OCI-M2 (cell line): ENCODE results near the gene NRIP3.
"Not testable (repeated sequence)": the region's sequence is repeated elsewhere in the genome, so short reads cannot be mapped to it uniquely, and the experiment has no call there.

ENCODE experiments used
- DNase-seq: peaks from one replicate; lab custom pipeline; 2025; ENCODE audit not compliant: unreplicated experiment; lab: John Stamatoyannopoulos, UW

The NRIP3 gene

DNA sequence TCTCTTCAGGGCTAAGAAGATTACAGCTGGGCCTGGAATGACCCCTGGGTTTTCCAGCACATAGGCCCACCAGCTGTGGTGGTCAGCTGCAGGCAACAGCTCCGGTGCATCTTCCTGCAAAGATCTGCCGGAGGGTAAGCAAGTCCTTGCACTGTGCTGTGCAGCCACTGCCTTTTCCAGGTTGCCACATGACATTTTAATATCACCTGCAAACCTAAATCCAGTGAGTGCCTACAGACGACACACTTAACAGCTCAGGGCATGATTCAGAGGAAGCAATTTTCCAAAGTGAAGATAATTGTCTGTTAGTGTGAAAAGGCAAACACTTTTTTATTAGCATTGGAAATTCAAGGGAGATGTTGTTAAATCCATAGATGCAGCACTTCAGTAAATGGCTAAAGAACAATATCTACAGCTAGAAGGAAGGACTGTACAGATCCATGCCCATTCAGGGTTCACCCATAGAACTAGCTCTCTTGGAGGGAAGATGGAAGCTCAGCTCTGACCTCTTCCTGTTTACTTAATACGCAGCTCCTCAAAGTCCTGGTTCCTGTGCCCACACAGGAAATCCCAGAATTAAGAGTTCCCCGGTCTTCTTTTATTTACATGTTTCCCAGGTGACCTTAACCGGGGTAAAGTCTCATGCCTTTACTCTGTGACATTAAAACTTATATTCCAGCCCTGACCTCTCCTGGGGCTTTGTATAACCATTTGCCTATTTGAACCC, 13.3 kb upstream of the NRIP3 start:
- no peak for DNase-seq

DNA sequence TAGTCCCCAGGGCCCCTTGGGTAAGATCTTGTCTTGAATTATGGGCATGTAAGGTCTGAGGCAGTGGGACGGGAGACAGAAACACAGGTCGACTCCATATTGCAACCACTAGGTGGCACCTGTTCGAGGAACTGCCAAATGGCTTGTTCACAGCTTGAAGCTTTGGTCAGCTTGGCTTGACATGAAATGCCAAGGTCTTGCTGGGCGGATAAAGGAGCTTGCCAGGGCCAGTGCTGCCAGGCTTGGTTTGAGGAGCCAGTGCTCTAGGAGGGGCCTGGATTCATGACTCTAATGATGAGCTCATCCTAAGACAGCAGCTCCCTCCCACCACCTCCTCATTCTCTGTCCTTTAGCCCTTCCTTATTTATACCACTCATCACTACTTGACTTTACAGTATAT, 11.9 kb upstream of the NRIP3 start:
- no peak for DNase-seq

DNA sequence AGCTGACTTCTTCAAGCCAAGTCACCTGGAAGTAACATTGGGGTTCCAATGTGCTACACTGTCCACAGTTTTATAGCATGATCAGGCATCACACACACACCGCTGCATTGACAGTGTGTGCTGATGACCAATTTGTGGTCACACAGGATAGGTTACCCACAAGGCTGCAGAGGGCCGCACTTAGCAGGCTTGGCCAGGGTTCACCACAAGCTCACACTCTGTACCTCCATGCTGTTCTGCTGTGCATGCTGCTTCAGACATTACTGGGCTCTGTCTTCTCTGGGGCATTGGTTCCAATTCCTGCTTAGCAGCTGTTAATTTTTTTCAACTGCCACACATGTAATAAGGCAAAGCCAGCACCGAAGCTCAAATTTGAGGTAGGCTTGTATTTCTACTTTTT, 11.0 kb upstream of the NRIP3 start:
- no peak for DNase-seq

DNA sequence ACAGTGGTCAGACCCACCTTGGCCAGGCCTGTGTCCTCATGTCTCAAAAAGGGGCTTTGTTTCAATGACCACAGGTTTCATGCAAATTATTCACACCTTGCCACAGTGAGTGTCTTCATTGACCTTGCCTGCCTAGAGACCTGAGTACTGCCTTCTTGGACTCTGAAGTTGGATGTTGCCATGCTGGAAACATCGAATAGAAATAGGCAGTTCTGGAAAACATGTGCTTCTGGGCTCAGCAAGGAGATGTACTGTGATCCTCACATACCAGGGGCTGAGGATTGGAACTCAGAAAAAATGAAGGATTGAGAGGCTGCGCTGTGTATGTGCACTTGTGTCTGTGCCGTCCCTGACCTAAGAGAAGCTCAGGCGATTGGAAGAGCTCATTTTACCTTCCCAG, 9.6 kb upstream of the NRIP3 start:
- DNase-seq, result no peak

DNA sequence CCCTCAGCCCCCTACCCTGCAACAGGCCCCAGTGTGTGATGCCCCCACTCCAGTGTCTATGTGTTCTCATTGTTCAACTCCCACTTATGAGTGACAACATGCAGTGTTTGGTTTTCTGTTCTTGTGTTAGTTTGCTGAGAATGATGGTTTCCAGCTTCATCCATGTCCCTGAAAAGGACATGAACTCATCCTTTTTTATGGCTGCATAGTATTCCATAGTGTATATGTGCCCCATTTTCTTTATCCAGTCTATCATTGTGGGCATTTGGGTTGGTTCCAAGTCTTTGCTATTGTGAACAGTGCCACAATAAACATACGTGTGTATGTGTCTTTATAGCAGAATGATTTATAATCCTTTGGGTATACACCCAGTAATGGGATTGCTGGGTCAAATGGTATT, 5.7 kb upstream of the NRIP3 start:
- not testable (repeated sequence) for DNase-seq

DNA sequence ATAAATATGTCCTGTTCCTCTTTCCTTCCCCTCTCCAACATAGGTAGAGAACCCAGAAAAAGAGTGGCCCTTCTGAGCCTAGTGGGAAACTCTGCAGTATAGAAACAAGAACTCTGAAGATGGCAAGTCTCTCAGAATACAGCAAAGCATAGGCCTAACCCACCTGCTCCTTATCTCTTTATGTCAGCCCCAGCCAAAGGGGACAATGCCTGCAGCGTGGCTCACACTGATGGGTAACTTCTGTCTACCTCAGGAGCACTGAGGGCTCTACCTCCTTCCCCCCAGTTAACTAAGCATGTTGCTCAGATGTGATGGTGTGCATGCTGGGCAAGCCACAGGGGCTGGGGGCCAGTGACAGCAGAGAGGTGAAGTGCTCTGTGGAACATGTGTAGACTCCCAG, 4.9 kb upstream of the NRIP3 start:
- no peak for DNase-seq

DNA sequence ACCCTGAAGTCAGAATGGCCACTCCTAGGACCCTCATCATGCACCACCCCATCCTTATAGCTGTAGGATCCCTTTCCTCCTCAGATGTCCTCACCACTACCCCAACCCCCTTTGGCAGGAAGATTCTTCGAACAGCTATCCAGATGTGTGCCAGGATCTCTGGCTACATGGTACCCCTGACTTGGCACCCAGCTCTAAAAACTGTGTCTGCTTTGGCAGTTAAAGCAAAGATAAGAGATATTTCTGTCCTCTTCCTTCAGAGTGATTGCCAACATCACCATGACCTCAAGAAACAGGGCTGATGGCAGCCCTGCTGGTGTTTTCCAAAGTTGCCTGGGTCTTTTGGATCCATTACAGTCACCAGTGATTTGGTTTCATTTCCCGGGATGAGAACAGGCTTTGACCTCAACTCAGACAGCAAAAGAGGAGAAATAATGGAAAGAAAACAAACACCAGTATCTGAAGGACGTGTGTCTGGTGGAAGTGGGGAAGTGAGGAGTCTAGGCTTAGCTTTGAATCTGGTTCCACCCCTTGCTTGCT, 4.3 kb upstream of the NRIP3 start:
- DNase-seq, result no peak

DNA sequence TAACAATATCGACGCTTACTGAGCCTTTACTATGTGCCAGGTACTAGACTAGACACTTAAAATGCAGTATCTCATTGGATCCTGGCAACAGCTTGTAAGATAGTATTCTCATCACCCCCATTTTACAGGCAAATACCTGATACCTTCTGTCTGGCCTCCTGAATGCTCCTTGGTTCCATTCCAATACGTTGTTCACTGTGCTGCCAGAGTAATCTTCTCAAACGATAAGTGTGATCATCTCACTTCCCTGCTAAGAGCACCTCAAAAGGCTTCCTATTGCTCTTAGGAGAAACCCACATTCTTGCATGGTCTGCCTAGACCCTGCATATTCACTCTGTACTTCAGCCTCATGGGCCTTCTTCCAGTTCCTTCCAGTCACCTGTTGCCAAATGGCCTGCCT, 1.3 kb upstream of the NRIP3 start:
- DNase-seq, result no peak

DNA sequence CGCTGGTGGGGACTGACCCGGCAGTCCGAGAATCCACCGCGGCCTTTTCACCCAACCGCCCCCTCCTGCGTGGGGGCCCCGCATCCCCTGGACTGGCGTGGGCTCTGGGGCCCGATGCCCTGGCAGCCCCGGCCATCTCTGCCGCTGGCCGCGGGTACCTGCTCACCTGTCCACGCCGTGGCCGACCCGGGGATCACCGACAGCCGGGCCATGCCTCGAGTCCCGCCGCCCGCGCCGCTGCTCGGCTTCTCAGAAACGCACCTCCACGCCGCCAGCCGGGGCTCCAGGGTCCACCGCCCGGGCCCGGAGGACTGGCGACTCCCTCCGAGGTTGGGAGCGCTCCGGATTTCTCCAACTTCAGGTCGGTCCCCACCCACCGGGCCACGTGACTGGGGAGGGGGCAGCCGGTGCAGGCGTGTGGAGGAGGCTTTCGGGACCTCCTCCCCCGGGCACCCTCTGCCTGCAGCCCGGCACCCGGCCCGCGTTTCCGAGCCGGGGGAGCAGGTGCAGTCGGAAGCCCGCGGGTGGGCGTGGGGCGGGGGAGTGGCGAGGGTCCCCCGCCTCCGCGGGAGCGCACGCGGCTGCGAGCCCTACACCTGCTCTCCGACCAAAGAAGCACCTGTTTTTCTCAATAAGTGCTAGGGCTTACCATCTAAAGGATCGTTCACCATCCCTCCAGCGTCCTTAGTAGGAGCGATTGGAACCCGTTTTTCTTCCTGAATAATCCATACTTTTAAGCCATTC, 554 bp upstream of the NRIP3 start:
- no peak for DNase-seq

DNA sequence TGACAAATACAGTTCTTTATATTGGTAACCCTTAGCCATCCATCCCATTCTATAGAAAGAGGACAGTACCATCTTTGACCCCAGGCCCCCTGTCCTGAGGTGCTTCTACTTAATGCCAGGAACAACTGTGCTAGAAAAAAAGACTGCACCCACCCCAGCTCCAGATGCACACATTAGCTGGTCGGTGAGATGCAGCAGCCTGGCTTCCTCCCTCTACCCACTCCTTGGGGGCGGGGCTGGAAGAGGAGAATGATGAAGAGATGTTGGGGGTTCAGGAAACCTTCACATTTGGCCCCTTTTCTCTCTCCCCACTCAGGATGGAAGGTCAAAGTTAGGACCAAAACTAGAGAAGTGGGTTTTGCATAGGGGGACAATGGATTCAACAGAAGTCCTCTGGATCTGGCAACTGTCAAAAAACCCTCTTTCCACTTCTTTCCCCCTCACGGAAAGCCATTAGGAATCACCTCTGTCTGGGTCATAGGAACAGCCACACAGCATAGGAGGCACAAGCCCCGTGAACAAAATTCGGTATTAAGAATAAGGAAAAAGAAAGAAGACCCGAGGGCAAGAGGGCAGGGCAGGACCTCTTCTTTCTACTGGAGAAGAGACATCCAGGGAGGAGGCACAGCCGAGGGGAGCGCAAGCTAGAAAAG, 755 bp downstream of the NRIP3 start:
- no peak for DNase-seq

DNA sequence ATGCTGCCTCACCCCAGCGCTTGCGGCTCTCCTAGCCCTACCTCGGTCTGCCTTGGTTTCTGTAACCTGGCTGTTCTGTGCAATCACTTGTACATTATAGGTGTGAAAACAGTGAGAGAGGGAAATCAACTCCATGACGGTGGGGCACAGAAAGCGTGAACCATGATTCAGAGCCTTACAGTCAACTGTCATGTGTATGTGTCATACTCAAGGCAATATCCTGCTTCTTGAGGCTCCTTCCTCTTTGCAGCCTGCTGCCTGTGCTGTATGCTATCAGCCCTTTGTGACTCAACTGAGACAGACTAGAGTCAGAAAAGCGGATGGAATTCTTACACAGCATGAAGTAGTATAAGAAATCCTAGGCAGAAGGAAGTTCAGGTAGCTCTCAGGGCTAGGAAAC, 2.1 kb downstream of the NRIP3 start:
- no peak for DNase-seq

DNA sequence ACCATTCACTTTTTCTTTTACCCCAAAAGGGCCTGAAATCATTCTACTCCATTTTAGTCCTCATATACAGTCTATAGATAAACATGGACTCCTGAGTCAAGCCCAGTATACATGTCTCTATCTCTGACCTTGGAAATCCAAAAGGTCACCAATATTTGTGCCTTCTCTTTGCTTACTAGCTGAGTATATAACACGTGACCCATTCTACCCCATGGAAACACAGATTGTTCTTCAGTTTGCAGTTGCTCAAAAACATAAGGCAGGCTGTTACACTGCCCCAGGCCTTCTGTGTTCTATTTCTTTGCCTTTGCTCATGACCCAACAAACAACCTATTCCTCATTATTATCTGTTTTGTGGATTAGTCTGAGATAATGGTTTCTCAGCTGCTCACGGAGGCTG, 5.8 kb downstream of the NRIP3 start:
- DNase-seq, result no peak

DNA sequence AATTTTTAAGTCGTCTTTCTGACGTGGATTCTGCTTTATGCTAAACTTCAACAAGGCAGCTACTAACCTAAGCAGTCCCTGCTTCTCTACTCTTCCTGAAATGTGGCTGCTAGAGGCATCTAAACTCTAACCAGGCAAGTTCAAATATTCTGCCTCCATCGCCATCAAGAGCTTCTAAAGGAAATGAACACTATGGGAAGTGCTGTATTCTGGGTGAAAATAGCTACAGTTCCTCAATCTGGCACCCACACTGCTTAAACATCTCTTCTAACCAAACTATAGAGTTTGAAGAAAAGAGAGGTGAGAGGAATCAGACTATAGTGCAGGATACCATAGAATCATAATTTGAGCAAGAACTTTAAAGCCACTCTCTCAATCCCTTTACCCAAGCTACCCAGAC, 6.3 kb downstream of the NRIP3 start:
- DNase-seq, result no peak

DNA sequence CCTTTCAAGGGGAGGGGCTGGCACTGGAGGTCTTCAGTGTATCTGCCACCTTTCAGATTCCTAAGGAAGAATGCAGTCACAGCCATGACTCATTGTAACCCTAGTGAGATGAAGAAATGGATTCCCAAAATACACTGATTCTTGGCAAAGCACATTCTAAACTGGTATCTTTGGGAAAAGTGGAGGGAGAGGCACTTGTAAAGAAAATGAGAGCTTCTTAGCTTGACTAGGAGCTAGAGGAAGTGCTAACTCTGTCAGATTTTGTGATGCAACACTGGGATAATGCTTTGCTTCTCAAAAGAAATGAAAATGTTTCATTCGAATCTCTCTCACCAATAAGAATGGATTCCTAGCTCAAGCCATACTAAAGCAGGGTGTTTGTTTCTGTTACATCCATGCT, 14.3 kb downstream of the NRIP3 start:
- DNase-seq, result no peak

DNA sequence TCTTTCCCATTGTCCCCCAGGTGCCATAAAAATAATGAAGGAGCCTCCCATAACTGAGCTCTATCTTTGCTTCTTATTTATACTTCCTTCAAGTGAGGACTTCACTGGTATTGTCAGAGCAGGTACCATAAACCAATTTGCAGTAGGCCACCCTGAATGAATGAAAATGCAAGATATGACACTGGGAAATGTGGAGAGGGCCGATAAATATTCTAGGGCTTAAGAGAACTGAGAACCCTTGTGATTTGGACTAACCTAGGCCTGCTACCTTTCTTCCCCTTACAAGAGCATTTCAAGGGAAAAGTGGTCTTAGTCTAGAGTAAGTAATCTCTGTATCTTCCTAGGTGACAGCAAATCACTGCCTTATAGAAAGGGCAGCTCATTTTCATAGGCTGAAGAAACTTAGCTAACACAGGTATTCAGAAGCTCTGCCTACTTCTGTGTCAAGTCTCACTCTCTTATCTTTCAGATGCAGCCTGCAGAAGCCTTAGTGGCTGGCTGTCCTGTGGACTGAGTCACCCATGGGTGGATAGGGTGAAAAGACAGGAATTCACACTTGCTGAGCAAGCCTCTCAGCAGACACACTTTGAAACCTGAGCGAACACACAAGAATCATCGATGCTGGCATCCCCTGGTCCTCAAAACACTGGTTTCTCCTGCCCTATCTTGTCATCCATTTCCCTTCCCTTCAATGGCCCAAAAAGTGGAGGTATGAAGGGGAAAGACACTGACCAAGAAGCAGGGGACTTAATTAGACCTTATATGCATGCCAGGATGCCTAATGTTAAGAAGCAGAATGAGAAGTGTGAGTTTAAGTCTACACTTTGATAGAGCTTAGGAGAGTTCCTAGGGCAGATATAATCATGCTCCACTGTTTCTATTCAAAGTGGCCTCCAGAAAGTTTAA, 15.2 kb downstream of the NRIP3 start:
- no peak for DNase-seq

DNA sequence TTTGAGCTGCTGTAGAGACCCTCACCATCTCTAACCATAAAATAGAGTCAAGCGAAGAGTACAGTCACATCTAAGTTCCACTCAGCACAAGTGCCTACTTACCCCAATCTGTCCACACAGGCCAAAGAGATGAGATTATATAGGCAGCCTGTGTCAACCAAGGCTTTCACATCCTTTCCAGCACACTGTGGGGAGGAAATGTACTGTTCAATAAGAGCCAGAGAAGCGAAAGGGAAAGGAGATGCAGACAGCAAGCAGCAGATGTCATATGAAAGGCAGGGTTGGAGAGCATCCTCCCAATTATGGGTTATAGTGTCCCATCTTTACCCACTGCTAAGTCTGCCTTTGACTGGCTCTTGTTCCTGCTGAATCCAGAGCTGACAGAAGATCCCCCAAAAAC, 16.4 kb downstream of the NRIP3 start:
- DNase-seq, result no peak

DNA sequence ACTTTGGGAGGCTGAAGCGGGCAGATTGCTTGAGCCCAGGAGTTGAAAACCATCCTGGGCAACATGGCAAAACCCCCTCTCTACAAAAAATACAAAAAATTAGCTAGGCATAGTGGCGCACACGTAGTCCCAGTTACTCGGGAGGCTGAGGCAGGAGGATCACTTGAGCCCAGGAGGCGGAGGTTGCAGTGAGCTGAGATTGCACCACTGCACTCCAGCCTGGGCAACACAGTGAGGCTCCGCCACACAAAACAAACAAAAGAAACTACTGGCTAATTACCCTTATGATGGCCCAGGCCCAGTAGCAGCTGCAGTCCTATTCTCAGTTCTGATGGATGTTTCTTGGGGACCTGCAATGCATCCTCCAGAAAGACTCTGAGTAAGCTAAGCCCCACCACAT, 17.0 kb downstream of the NRIP3 start:
- DNase-seq, result not testable (repeated sequence)

DNA sequence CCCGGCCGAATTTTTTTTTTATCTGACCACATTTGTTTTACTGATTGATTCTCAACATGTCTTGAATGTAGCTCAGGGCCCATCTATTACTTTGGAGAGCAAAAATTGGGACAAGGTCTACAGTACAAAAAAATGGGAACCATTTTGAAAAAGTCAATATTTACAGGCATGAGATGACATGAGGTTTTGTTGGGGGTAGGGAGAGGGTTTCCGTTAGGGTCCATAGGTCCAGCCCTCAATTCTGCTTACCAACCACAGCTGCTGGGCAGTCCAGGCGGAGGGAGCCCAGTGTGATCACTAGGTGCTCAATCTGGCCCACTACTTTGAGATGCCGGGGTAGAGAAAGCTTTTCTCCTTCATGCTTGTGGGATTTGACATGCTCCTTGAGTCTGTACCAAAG, 18.3 kb downstream of the NRIP3 start:
- no peak for DNase-seq

DNA sequence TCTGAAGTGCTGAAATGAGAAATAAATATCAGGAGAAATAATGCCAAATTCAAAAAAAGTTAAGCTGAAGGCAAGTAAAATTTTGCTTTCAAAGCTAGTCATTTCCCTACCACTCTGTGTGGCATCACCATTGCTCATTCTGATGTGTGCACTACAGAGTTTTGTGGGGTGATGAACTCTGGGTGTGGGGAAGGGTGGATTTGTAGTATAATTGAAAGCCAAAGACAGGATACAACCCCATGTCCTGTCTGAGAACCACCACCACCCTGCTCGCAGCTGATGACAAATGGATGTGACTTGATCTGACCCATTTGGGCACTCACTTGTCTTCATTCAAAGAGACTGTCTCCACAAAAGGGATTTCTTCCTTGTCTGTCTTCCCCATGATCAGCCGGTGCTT, 20.2 kb downstream of the NRIP3 start:
- DNase-seq, result no peak

DNA sequence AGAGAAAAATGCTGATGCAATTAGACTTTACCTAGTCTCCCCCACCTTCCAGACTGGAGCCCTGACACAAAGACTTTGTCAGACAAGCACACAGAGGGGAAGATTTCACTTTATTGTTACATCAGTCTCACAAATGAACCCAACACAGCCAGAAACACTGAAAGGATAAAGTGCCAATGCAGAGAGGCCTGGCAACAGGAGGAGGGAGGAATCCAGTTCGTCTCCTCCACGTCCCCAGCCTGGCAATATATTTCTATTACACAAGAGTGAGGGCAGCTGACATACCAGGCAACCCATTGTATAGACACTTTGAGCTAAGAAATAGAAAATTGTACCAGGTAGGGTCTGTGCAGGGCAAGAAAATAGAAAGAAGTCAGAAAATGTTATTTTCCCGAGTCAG, 23.3 kb downstream of the NRIP3 start:
- DNase-seq, result no peak

DNA sequence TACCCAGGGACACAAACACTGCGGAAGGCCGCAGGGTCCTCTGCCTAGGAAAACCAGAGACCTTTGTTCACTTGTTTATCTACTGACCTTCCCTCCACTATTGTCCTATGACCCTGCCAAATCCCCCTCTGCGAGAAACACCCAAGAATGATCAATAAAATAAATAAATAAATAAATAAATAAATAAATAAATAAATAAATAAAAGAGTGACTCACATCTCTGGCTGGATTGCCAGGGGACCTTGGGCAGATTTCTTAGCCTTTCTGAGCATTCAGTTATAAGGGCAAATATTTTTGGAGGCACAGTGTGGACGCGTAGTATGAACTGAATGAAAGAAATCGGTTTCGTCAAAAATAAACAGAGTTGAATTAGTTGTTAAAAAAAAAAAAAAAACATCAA, 24.4 kb downstream of the NRIP3 start:
- not testable (repeated sequence) for DNase-seq
